Mucosa of gallbladder (tissue), 1 donor: ENCODE data around the gene RCHY1. TPM values are rescaled to one million over a fixed set of nuclear protein-coding genes. Genes with fewer than 3 reads are reported as not detected.
"Not testable (repeated sequence)": the region's sequence is repeated elsewhere in the genome, so short reads cannot be mapped to it uniquely, and the experiment has no call there.

ENCODE experiments used
- DNase-seq: peaks from one replicate; pipeline ENCODE4 v3.0.0-alpha.2; 2020; ENCODE audit warnings: low spot score
- total RNA-seq: library from RNA; stranded (reverse); gene quantifications from one replicate; pipeline ENCODE4 v1.2.1, GENCODE V29; 2021
- donor health status: DM: no; HTN: no; CAD: no.

Gene RCHY1
- total RNA-seq, 1 donor from 2014 or later, result 26.1 TPM

GRCh38 chr4:75516144-75516543 lies 1.9 kb upstream of the RCHY1 start:
- DNase-seq, result no peak

GRCh38 chr4:75514949-75515612 lies 878 bp upstream of the RCHY1 start:
- DNase-seq, result no peak

GRCh38 chr4:75513526-75514130 lies 575 bp downstream of the RCHY1 start:
- no peak for DNase-seq

- DNase-seq, result no peak
These were observed 1.6 kb downstream of the RCHY1 start for GRCh38 chr4:75512386-75513211.

- no peak for DNase-seq
These were observed 2.4 kb downstream of the RCHY1 start for GRCh38 chr4:75511841-75512240.

- not testable (repeated sequence) for DNase-seq
These were observed 4.6 kb downstream of the RCHY1 start for GRCh38 chr4:75509592-75509991.

GRCh38 chr4:75505630-75506029 lies 8.6 kb downstream of the RCHY1 start:
- no peak for DNase-seq

GRCh38 chr4:75502671-75503070 lies 11.5 kb downstream of the RCHY1 start:
- DNase-seq, result no peak

- DNase-seq, result no peak
These were observed 14.3 kb downstream of the RCHY1 start for GRCh38 chr4:75499900-75500299.

- DNase-seq, result no peak
These were observed 16.2 kb downstream of the RCHY1 start for GRCh38 chr4:75498041-75498440.

GRCh38 chr4:75497133-75497532 lies 17.1 kb downstream of the RCHY1 start:
- no peak for DNase-seq

GRCh38 chr4:75496406-75496805 lies 17.8 kb downstream of the RCHY1 start:
- DNase-seq, result no peak

- no peak for DNase-seq
These were observed 18.7 kb downstream of the RCHY1 start for GRCh38 chr4:75495476-75495875.

- no peak for DNase-seq
These were observed 19.6 kb downstream of the RCHY1 start for GRCh38 chr4:75494563-75494962.

- DNase-seq, result no peak
These were observed 24.0 kb downstream of the RCHY1 start for GRCh38 chr4:75490155-75490554.

- no peak for DNase-seq
These were observed 30.0 kb downstream of the RCHY1 start for GRCh38 chr4:75484190-75484589.

GRCh38 chr4:75477201-75477600 lies 37.0 kb downstream of the RCHY1 start:
- DNase-seq, result no peak

- DNase-seq, result no peak
These were observed 43.5 kb downstream of the RCHY1 start for GRCh38 chr4:75470738-75471137.

- no peak for DNase-seq
These were observed 44.3 kb downstream of the RCHY1 start for GRCh38 chr4:75469896-75470295.

- no peak for DNase-seq
These were observed 56.8 kb downstream of the RCHY1 start for GRCh38 chr4:75457365-75457764.

GRCh38 chr4:75434105-75434504 lies 80.1 kb downstream of the RCHY1 start:
- DNase-seq, result no peak

GRCh38 chr4:75432683-75433082 lies 81.5 kb downstream of the RCHY1 start:
- DNase-seq, result no peak

- no peak for DNase-seq
These were observed 85.0 kb downstream of the RCHY1 start for GRCh38 chr4:75429208-75429607.
